Endothelial cell of umbilical vein (primary cell): ENCODE results near the gene ARL11. TPM values are rescaled to one million over a fixed set of nuclear protein-coding genes. Genes with fewer than 3 reads are reported as not detected.
A peak's percentile ranks its signal among the peaks of the same experiment; 100 is the strongest.

Source experiments
- BruUV-seq: library from RNA; stranded (reverse); fragments of 400-500 nt; replicated peaks from 2 replicates; lab custom pipeline; 2021; lab: Mats Ljungman, UMichigan
- CTCF ChIA-PET: fragments of 300-600, 350-600 bp; sonication (Branson Sonifier 250); formaldehyde crosslinking; loops from one replicate; lab custom pipeline; 2021; ENCODE audit warnings: antibody characterized with exemption, inconsistent platforms; lab: Charles Lee
- POLR2A ChIA-PET: fragments of 300-600, 350-600 bp; sonication (Branson Sonifier 250); formaldehyde crosslinking; loops from one replicate; lab custom pipeline; 2021; ENCODE audit warnings: antibody characterized with exemption, inconsistent platforms; lab: Charles Lee
- DNase-seq: peaks from one replicate; pipeline ENCODE4 v3.0.0-alpha.2; 2011; ENCODE audit warnings: low read depth, low spot score
- FAIRE-seq: peaks from 2 replicates; lab custom pipeline; 2011; peaks lifted over from hg19 to GRCh38; lab: Jason Lieb, UNC
- H2AFZ ChIP-seq: 2 replicates; pipeline ENCODE4 v1.6.0; 2012; ENCODE audit warnings: low read depth, low read length, control low read depth, inconsistent platforms
- H3K27ac ChIP-seq: 2 replicates; pipeline ENCODE4 v1.5.1; 2011; ENCODE audit warnings: low read depth, mild to moderate bottlenecking, control low read depth, low read length, moderate library complexity; ENCODE audit not compliant: insufficient read depth
- H3K27me3 ChIP-seq, 2 experiments: 2 replicates each; pipeline versions ENCODE4 v1.6.0 to v1.6.1; 2011; ENCODE audit warnings: low read length in 2 of 2, mixed read lengths in 1 of 2; ENCODE audit not compliant: control insufficient read depth in 2 of 2, insufficient read depth in 2 of 2
- H3K36me3 ChIP-seq, 2 experiments: 2 replicates in 1 of 2; 3 replicates in 1 of 2; pipeline ENCODE4 v1.5.1; 2011; ENCODE audit warnings: low read length in 2 of 2, mild to moderate bottlenecking in 1 of 2, moderate library complexity in 1 of 2; ENCODE audit not compliant: control insufficient read depth in 2 of 2, insufficient read depth in 2 of 2; ENCODE audit errors: extremely low read depth in 1 of 2
- H3K4me1 ChIP-seq: 3 replicates; pipeline ENCODE4 v1.5.1; 2011; ENCODE audit warnings: mild to moderate bottlenecking, low read length; ENCODE audit not compliant: control insufficient read depth, insufficient read depth; ENCODE audit errors: extremely low read depth
- H3K4me2 ChIP-seq: 2 replicates; pipeline ENCODE4 v1.6.1; 2011; ENCODE audit warnings: low read length, control low read depth, mixed read lengths; ENCODE audit not compliant: insufficient read depth
- H3K4me3 ChIP-seq, 3 experiments: fragments of 200-600 bp in 1 of 3; sonication (generic), shearing (Covaris generic) in 1 of 3; replicated peaks in 1 of 3; 2 replicates each; pipeline ENCODE4 v1.5.1; 2011 to 2016; ENCODE audit warnings: control low read depth in 3 of 3, low read length in 3 of 3, mild to moderate bottlenecking in 2 of 3, inconsistent platforms in 1 of 3, low read depth in 1 of 3, moderate library complexity in 1 of 3; ENCODE audit not compliant: insufficient read depth in 1 of 3
- H3K79me2 ChIP-seq: 2 replicates; pipeline ENCODE4 v1.6.0; 2012; ENCODE audit warnings: low read length, inconsistent platforms; ENCODE audit not compliant: control insufficient read depth, insufficient read depth
- H3K9ac ChIP-seq: replicated peaks from 2 replicates; pipeline ENCODE3; 2011; ENCODE audit warnings: low read length, control low read depth; ENCODE audit not compliant: insufficient read depth; ENCODE audit errors: extremely low read depth
- H3K9me1 ChIP-seq: replicated peaks from 3 replicates; pipeline ENCODE4 v1.6.0; 2011; ENCODE audit warnings: mild to moderate bottlenecking, low read length; ENCODE audit not compliant: control insufficient read depth, insufficient read depth; ENCODE audit errors: extremely low read depth
- H3K9me3 ChIP-seq: replicated peaks from 2 replicates; pipeline ENCODE4 v1.5.1; 2012; ENCODE audit warnings: low read length, inconsistent platforms; ENCODE audit not compliant: control insufficient read depth, insufficient read depth
- H4K20me1 ChIP-seq: replicated peaks from 2 replicates; pipeline ENCODE3; 2011; ENCODE audit warnings: mild to moderate bottlenecking, low read length; ENCODE audit not compliant: control insufficient read depth, insufficient read depth; ENCODE audit errors: extremely low read depth
- CTCF ChIP-seq, 2 donors: IDR thresholded peaks; 1 replicate in 1 of 2; 2 replicates in 1 of 2; pipeline ENCODE4 v1.5.1; 2011; ENCODE audit warnings: low read length in 2 of 2, mild to moderate bottlenecking in 2 of 2, moderate library complexity in 2 of 2, control low read depth in 1 of 2, inconsistent platforms in 1 of 2, low read depth in 1 of 2; ENCODE audit not compliant: insufficient read depth in 1 of 2; ENCODE audit errors: extremely low read depth in 1 of 2
- EZH2 ChIP-seq: IDR thresholded peaks from 2 replicates; pipeline ENCODE4 v1.6.1; 2012; ENCODE audit warnings: borderline replicate concordance, low read depth, mild to moderate bottlenecking, moderate library complexity, low read length, inconsistent platforms; ENCODE audit not compliant: severe bottlenecking
- GATA2 ChIP-seq: IDR thresholded peaks from 2 replicates; pipeline ENCODE4 v1.7.0; 2011; ENCODE audit warnings: low read depth, mild to moderate bottlenecking, moderate library complexity, mixed read lengths, low read length; ENCODE audit not compliant: insufficient read length, insufficient read depth
- JUN ChIP-seq: IDR thresholded peaks from 2 replicates; pipeline ENCODE4 v1.6.1; 2011; ENCODE audit warnings: borderline replicate concordance, low read depth; ENCODE audit not compliant: insufficient read length, insufficient read depth
- MYC ChIP-seq: IDR thresholded peaks from one replicate; pipeline ENCODE4 v1.6.1; 2011; ENCODE audit warnings: mild to moderate bottlenecking, low read depth, low read length
- POLR2A ChIP-seq: IDR thresholded peaks from 2 replicates; pipeline ENCODE4 v1.6.1; 2012; ENCODE audit warnings: low read depth, mild to moderate bottlenecking, control low read depth, low read length
- POLR2AphosphoS5 ChIP-seq: IDR thresholded peaks from 2 replicates; pipeline ENCODE4 v1.6.1; 2012; ENCODE audit warnings: low read depth, mild to moderate bottlenecking, control low read depth, low read length, moderate library complexity; ENCODE audit not compliant: insufficient read depth
- dilution Hi-C: fragments of 300-500 bp; cut with MboI; formaldehyde crosslinking; loops from one replicate; pipeline ENCODE4 v1.15.0; 2019; ENCODE audit warnings: low sequenced_read_pairs; ENCODE audit not compliant: extremely low pct_ligation_motif_present
- intact Hi-C: fragments of 100-400 bp; cut with micrococcal nuclease; formaldehyde crosslinking; loops from one replicate; pipeline ENCODE4 v1.10.0; 2022
- polyA plus RNA-seq, 4 experiments: library from polyadenylated mRNA; depleted of rRNA in 3 of 4; stranded (reverse) in 3 of 4; unstranded in 1 of 4; fragments of >200 nt; gene quantifications; 2 replicates each; pipeline versions ENCODE4 v1.2.1 to v1.2.3, GENCODE V29; 2011 to 2012; ENCODE audit warnings: missing spikeins in 1 of 4
- total RNA-seq: library from RNA; stranded (reverse); gene quantifications from 2 replicates; pipeline ENCODE4 v1.2.3, GENCODE V29; 2021

The ARL11 gene
- total and polyA plus RNA-seq, 2 donors (not counting 3 experiments of a cell fraction or from before 2014, with no cell fraction given) = 0.06 to 0.20 TPM

DNA sequence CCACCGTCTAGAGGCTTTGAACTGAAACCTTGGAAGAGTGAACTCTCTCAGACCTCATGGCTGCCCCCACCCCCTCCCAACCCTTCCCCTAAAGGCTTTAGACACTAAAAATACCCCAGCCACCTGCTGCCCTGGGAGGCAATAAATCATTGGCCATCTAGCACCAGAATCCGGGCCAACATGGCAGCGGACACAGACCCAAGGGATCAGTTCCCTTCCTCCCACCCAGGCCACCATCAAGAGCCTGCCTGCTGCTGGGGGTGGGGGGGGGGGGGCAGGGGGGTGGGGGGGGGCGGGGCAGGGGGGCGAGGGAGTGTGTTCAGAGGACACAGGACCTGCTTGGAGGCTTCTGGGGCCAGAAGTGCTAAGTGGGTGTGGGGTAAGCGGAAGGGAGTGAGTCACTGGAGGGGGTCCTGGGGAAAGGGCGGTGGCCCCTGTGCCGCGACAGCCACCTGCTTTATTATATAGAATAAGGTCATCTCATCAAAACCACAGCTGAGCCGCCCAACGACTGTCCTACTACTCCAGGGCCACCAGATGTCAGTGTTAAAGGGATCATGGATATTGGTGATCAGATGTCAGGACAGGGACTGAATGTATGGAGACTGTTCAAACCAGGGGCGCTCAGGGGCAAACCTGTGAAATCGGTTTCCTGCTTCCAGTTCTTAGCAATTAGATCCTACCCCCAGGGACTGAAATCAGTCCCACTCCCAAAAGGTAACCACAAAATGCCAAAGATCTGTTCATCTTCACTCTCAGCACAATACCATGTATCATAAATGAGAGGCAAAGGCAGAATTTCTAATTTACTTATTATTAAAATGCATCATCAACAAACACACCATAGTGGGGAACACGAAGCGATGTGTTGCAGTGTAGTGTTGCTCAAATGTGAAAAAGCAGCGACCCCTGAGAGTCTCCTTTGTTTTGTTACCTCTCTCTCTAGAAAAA lies 24.3 kb downstream of the ARL11 start:
- ChIA-PET POLR2A (no interaction called here), CTCF (interaction anchor here (0.6 to 1.4 kb wide), 4 partner anchors 12 to 1259 kb away, joined by 3 read pairs; partner anchors contain the start of gene EBPL)
- Histone ChIP-seq H3K27ac (no peak overlapping the region), H3K4me2 (no peak overlapping the region), H3K9me1 (no peaks in the 10 kb centered on the region), H4K20me1 (no peaks in the 10 kb centered on the region), H3K27me3 (no peaks in the 10 kb centered on the region), H3K4me1 (peaks cover 12% of the 10 kb centered on the region), H3K9me3 (no peaks in the 10 kb centered on the region), H2AFZ (no peak overlapping the region), H3K4me3 (no peak overlapping the region), H3K36me3 (no peaks in the 10 kb centered on the region), H3K9ac (no peak overlapping the region), H3K79me2 (no peaks in the 10 kb centered on the region)
- no TSS peak for BruUV-seq
- TF ChIP-seq POLR2AphosphoS5 (no peak), JUN (no peak), EZH2 (no peak), MYC (no peak), POLR2A (no peak), CTCF (IDR thresholded peaks at IDR 0.05; ENCODE audit: extremely low read depth in 1 of 2, insufficient read depth in 1 of 2, low read depth in 1 of 2, low read length in 2 of 2) (peak; percentile 42 to 52), GATA2 (no peak)
- intact Hi-C loops = loop anchor here (1.0 to 5.0 kb wide), 2 partner anchors 140 to 196 kb away; partner anchors contain the start of gene KPNA3
- DNase-seq (peak; percentile 37), FAIRE-seq (peak; percentile 78)
- dilution Hi-C loops = no loop called here
